Panc1 (cell line): ENCODE measurements around the gene TRAPPC12. TPM values are rescaled to one million over a fixed set of nuclear protein-coding genes. Genes with fewer than 3 reads are reported as not detected.

ENCODE experiments used
- ATAC-seq: fragments of 200-7000 bp; cut with Tn5 transposase; 2 replicates; pipeline ENCODE4 v1.9.1; 2020; ENCODE audit warnings: mild to moderate bottlenecking, moderate library complexity
- BruUV-seq: library from RNA; stranded (reverse); fragments of 400-500 nt; replicated peaks from 2 replicates; lab custom pipeline; 2021; lab: Mats Ljungman, UMichigan
- CTCF ChIA-PET: fragments of 300-600 bp; sonication (Branson Sonifier 250); formaldehyde crosslinking; loops from one replicate; lab custom pipeline; 2022; ENCODE audit warnings: antibody characterized with exemption; lab: Charles Lee
- POLR2A ChIA-PET: fragments of 300-600 bp; sonication (Branson Sonifier 250); formaldehyde crosslinking; loops from one replicate; lab custom pipeline; 2022; ENCODE audit warnings: antibody characterized with exemption; lab: Charles Lee
- DNase-seq: peaks from one replicate; pipeline ENCODE4 v3.0.0-alpha.2; 2010; ENCODE audit warnings: low read depth, low spot score
- H3K27ac ChIP-seq: 2 replicates; pipeline ENCODE4 v1.5.1; 2011; ENCODE audit warnings: mild to moderate bottlenecking, low read length, inconsistent platforms
- H3K27me3 ChIP-seq: fragments of 200-500 bp; sonication (Bioruptor generic); 2 replicates; pipeline ENCODE4 v1.6.0; 2014; ENCODE audit warnings: low read length, inconsistent platforms; ENCODE audit not compliant: control insufficient read depth, insufficient read depth
- H3K36me3 ChIP-seq: fragments of 200-500 bp; sonication (Bioruptor generic); 2 replicates; pipeline ENCODE4 v1.5.1; 2014; ENCODE audit warnings: inconsistent platforms, mild to moderate bottlenecking, low read length, moderate library complexity; ENCODE audit not compliant: control insufficient read depth, insufficient read depth
- H3K4me1 ChIP-seq: 2 replicates; pipeline ENCODE4 v1.5.1; 2011; ENCODE audit warnings: inconsistent platforms, mild to moderate bottlenecking, low read length, moderate library complexity; ENCODE audit not compliant: control insufficient read depth, insufficient read depth
- H3K4me3 ChIP-seq, 2 experiments: 2 replicates each; pipeline ENCODE4 v1.5.1; 2011 to 2012; ENCODE audit warnings: low read depth in 2 of 2, low read length in 2 of 2, mild to moderate bottlenecking in 2 of 2, inconsistent platforms in 1 of 2, moderate library complexity in 1 of 2
- H3K9me3 ChIP-seq: fragments of 200-500 bp; sonication (Bioruptor generic); 2 replicates; pipeline ENCODE4 v1.5.1; 2014; ENCODE audit warnings: low read depth, mild to moderate bottlenecking, inconsistent platforms, low read length, moderate library complexity; ENCODE audit not compliant: control insufficient read depth, insufficient read depth
- POLR2AphosphoS5 ChIP-seq: IDR thresholded peaks from 2 replicates; pipeline ENCODE4 v1.6.1; 2012; ENCODE audit warnings: mild to moderate bottlenecking, low read depth, low read length, moderate library complexity
- REST ChIP-seq, 2 experiments: IDR thresholded peaks; 2 replicates each; pipeline ENCODE4 v1.6.1; 2011 to 2012; ENCODE audit warnings: low read depth in 2 of 2, control low read depth in 1 of 2, low read length in 1 of 2, mild to moderate bottlenecking in 1 of 2, moderate library complexity in 1 of 2; ENCODE audit not compliant: insufficient read depth in 1 of 2
- SIN3A ChIP-seq: IDR thresholded peaks from 2 replicates; pipeline ENCODE4 v1.6.1; 2012; ENCODE audit warnings: low read depth, mild to moderate bottlenecking, low read length, moderate library complexity, borderline replicate concordance; ENCODE audit not compliant: insufficient read depth
- TCF7L2 ChIP-seq: IDR thresholded peaks from 2 replicates; pipeline ENCODE4 v1.6.1; 2011; ENCODE audit warnings: mild to moderate bottlenecking, low read depth, low read length, inconsistent platforms
- in situ Hi-C: cut with HindIII; loops from 2 replicates; pipeline ENCODE4 v1.10.0; 2016; ENCODE audit warnings: low sequenced_read_pairs, low pct_unique_long_range_greater_than_20kb
- intact Hi-C: fragments of 100-400 bp; cut with micrococcal nuclease; formaldehyde crosslinking; loops from one replicate; pipeline ENCODE4 v1.10.0; 2022; ENCODE audit not compliant: unreplicated experiment
- total RNA-seq: library from RNA; stranded (reverse); gene quantifications from one replicate; pipeline ENCODE4 v1.2.1, GENCODE V29; 2021; ENCODE audit not compliant: unreplicated experiment
- TF ChIP-seq, protein P1 (sequence below): fragments of 450-650 bp; IDR thresholded peaks from 2 replicates; pipeline ENCODE4 v1.5.1; 2017; ENCODE audit warnings: mild to moderate bottlenecking

Gene TRAPPC12
- total RNA-seq, 1 experiment from 2014 or later = 78.7 TPM

- Histone ChIP-seq H3K4me3 (no peak overlapping the region), H3K36me3 (no peaks in the 10 kb centered on the region), H3K27me3 (no peaks in the 10 kb centered on the region), H3K27ac (no peak overlapping the region), H3K9me3 (no peaks in the 10 kb centered on the region), H3K4me1 (no peaks in the 10 kb centered on the region)
- ChIA-PET CTCF (interaction anchor here (0.6 kb wide), 1 partner anchor 23 kb away, joined by 3 read pairs; no protein-coding TSS in a partner anchor), POLR2A (no interaction called here)
- BruUV-seq = no TSS peak
- intact Hi-C loops (no loop called here), in situ Hi-C loops (no loop called here)
- ATAC-seq (no peak), DNase-seq (no peak)
- no peak for TF ChIP-seq SIN3A
- no peak for TF ChIP-seq REST (IDR thresholded peaks at IDR 0.05; ENCODE audit: insufficient read depth in 1 of 2, low read depth in 2 of 2, low read length in 1 of 2)
- no peak for TF ChIP-seq POLR2AphosphoS5
- no peak for TF ChIP-seq TCF7L2
- TF ChIP-seq, protein P1, sequence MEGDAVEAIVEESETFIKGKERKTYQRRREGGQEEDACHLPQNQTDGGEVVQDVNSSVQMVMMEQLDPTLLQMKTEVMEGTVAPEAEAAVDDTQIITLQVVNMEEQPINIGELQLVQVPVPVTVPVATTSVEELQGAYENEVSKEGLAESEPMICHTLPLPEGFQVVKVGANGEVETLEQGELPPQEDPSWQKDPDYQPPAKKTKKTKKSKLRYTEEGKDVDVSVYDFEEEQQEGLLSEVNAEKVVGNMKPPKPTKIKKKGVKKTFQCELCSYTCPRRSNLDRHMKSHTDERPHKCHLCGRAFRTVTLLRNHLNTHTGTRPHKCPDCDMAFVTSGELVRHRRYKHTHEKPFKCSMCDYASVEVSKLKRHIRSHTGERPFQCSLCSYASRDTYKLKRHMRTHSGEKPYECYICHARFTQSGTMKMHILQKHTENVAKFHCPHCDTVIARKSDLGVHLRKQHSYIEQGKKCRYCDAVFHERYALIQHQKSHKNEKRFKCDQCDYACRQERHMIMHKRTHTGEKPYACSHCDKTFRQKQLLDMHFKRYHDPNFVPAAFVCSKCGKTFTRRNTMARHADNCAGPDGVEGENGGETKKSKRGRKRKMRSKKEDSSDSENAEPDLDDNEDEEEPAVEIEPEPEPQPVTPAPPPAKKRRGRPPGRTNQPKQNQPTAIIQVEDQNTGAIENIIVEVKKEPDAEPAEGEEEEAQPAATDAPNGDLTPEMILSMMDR = no peak
Observed at GRCh38 chr2:3465328-3465727, 85.8 kb downstream of the TRAPPC12 start.

GRCh38 chr2:3465844-3466481, 86.5 kb downstream of the TRAPPC12 start:
- no peaks in the 10 kb centered on the region for H3K4me1 ChIP-seq
- TF ChIP-seq REST (IDR thresholded peaks at IDR 0.05; ENCODE audit: insufficient read depth in 1 of 2, low read depth in 2 of 2, low read length in 1 of 2) (no peak), TCF7L2 (no peak), POLR2AphosphoS5 (no peak), SIN3A (no peak)
- TF ChIP-seq, protein P1 = no peak
- CTCF ChIA-PET = interaction anchor here (0.6 kb wide), 1 partner anchor 23 kb away, joined by 3 read pairs; no protein-coding TSS in a partner anchor
- H3K36me3 ChIP-seq = no peaks in the 10 kb centered on the region; the same call in 1 of the 2 replicates
- ATAC-seq (no peak), DNase-seq (no peak)
- H3K9me3 ChIP-seq = no peaks in the 10 kb centered on the region
- POLR2A ChIA-PET = no interaction called here
- in situ Hi-C loops = no loop called here
- H3K27ac ChIP-seq = no peak overlapping the region
- H3K4me3 ChIP-seq = no peak overlapping the region
- intact Hi-C loops = no loop called here
- BruUV-seq = no TSS peak
- H3K27me3 ChIP-seq = no peaks in the 10 kb centered on the region
